Stimulated activated CD8-positive, alpha-beta memory T cell treated with anti-CD3 and anti-CD28 coated beads, Interleukin-4, amount 100 ng/mL, for 24 hours (primary cell): ENCODE data around the gene EPC2.
"Not testable (repeated sequence)": the region's sequence is repeated elsewhere in the genome, so short reads cannot be mapped to it uniquely, and the experiment has no call there.

ENCODE experiments used
- DNase-seq: peaks from one replicate; pipeline ENCODE4 v3.0.0-alpha.2; 2020; ENCODE audit warnings: low read depth

Gene EPC2

DNA sequence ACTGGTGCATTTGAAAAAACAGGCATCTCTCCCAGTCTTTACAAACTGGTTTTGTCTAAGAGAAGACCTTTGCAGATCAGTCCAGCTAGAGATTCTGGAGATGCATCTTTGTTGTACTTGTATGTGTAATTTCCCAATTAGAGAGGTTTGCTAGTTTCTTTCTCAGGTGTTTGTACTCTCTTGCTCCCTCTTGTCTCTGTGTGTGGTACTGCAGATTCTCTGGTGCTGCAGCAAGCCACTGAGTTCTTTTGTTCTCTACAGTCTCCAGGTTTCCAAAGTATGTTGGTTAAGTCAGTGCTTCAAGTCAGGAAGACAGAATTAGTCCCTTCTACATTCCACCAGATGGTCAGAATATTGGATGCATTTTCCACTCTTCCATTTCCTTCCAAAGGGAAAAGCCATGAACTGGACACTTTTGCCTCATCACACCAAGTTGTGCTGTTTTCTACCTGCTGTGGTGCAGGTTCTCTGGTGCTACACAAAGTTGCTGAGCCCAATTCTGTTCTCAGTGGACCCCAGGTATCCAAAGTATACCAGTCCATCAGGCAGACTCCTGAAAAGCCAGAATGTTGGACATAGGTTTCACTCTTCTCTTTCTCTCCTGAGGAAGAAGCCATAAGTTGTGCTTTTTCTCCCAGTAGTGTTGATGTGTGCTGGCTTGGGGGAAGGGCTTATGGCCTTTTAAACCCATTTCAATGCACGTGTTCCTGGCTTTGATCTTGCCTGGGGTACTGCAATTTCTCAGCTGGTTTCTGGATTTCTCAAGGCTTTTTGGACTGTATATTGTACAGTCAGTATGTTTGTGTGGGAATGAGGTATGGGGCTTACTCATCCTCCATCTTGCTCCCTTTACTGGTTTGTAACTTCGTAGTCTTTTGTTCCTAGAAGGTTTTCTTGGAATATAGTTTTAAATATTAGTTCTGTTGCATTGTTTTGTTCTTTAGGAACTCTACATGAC lies 29.8 kb downstream of the EPC2 start:
- peak; percentile 4 for DNase-seq

DNA sequence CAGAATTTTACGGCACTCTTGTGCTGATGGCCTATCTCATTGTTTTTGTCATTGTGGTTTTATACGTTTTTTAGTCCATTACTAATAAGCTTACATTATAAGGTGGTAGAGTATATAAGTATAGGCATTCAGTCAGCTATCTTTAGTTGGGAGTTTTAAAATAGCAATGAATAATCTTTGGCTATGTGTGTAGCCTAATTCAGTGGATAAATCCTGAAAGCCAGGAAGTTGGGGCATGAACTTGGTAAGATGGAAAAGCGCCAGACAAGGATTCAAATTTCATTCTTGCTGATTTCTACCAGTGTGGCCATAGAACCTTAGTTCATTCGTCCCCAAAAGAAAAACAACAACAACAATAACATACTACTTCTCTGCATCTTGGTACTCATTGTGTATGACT lies 31.2 kb downstream of the EPC2 start:
- DNase-seq, result no peak

DNA sequence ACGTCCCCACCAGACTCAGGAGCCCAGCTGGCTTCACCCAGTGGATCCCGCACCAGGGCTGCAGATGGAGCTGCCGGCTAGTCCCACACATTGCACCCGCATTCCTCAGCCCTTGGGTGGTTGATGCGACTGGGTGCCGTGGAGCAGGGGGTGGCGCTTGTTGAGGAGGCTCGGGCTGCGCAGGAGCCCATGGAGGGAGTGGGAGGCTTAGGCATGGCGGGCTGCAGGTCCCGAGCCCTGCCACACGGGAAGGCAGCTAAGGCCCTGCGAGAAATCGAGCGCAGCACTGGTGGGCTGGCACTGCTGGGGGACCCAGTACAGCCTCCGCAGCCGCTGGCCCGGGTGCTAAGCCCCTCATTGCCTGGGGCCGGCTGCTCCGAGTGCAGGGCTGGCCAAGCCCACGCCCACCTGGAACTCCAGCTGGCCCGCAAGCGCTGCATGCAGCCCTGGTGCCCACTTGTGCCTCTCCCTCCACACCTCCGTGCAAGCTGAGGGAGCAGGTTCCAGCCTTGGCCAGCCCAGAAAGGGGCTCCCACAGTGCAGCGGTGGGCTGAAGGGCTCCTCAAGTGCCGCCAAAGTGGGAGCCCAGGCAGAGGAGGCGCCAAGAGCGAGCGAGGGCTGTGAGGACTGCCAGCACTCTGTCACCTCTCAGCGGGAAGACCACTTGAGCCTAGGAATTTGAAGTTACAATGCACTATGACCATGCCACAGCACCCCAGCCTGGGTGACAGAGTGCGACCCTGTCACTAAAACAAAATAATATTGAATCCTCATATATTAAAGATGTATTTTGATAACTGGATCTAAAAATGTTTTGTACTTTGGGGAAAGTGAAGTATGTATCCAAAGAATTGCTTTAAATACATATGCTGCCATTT lies 34.0 kb downstream of the EPC2 start:
- DNase-seq, result not testable (repeated sequence)

DNA sequence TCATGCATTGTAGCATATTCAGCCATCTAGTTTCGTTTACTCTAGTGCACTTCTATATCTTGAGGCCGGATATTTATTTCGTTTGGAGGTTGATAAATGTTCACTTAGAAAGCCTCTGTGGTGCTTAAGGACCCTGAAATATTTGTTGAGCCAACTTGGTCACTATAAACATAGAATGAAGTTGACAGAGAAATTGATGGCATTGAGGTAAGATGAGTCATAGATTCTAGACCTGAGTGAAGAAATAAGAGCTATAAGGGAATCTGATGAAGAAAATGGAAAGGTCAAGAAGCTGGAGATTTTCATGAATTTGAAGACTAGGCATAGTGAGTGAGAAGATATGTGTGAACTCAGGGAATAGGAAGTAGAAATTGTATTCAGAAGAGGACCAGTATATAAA lies 35.9 kb downstream of the EPC2 start:
- no peak for DNase-seq

DNA sequence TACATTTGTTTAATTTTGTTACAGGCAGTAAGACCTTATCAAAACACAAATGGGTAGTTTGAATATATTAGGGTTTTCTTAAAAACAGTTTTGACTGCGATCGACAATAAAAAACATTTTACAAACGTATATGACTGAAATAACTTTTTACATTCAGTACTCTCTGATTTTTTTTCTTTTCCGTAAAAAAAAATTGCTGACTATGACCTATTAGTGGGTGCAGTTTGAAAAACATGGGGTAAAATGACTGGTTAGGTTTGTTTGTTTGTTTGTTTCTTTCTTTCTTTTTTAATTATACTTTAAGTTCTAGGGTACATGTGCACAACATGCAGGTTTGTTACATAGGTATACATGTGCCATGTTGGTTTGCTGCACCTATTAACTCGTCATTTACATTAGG lies 36.9 kb downstream of the EPC2 start:
- DNase-seq, result no peak

DNA sequence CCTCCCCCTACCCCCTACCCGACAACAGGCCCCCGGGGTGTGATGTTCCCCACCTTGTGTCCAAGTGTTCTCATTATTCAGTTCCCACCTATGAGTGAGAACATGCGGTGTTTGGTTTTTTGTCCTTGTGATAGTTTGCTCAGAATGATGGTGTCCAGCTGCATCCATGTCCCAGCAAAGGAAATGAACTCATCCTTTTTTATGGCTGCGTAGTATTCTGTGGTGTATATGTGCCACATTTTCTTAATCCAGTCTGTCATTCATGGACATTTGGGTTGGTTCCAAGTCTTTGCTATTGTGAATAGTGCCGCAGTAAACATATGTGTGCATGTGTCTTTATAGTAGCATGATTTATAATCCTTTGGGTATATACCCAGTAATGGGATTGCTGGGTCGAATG lies 37.3 kb downstream of the EPC2 start:
- DNase-seq, result not testable (repeated sequence)

DNA sequence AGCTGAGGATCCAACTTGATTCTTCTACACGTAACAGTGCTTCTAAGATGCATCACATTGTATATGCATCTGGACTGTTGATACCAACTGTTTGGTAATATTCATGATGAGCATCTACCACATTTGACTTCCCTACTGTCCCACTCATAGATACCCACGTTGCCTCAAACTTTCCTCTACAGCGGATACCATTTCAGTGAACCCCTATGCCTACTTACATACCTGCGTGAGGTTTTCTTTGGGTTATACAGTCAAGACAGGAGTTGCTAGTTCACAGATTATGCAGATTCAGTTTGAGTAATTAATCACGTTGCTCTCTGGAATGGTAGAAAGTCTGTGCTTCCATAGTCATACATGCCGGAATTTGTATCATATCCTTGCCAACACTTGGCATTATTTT lies 40.0 kb downstream of the EPC2 start:
- DNase-seq, result no peak

DNA sequence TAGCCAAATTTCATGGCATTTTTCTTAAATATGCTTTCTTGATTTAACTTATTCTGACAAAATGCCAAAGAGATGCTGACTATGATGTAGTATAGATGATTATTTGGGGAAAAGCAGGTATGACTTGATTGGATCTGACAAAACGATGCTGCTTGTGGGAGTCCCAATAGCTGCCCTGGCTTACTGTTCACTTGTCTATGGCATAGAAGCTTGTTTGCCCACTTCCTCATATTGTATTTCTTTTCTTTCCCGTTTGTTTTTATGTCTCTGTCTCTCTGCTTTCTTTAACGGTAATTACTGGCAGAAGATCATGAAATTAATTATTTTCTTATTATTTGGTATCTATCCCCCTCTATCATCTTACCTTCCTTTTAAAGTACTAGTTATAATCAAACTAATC lies 43.0 kb downstream of the EPC2 start:
- DNase-seq, result no peak

DNA sequence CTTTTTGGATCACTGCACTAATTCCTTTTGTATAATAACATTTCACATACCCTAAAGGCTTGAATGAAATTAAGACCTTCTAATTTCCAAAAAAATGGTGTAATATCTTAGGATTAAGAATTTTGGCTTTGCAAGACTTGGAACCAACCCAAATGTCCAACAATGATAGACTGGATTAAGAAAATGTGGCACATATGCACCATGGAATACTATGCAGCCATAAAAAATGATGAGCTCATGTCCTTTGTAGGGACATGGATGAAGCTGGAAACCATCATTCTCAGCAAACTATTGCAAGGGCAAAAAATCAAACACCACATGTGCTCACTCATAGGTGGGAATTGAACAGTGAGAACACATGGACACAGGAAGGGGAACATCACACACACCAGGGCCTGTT lies 43.5 kb downstream of the EPC2 start:
- DNase-seq, result not testable (repeated sequence)

DNA sequence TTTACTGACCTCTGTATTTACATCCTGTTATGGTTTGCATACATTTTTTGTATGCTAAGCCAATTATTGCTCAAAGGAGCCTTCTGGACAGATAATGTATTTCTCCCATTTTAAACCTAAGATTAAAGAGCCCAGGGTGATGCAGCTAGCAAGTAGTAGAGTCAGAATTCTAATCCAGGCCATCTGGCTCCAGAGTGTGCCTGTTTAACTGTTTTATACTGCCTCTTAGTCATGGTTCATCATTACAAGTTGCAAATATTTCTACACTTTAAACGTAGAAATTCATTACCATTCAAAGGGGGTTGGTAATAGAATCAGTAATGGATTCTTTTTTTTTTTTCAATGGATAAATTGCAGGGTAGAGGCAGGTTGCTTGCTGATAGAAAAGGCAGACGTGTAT lies 52.4 kb downstream of the EPC2 start:
- DNase-seq, result no peak

DNA sequence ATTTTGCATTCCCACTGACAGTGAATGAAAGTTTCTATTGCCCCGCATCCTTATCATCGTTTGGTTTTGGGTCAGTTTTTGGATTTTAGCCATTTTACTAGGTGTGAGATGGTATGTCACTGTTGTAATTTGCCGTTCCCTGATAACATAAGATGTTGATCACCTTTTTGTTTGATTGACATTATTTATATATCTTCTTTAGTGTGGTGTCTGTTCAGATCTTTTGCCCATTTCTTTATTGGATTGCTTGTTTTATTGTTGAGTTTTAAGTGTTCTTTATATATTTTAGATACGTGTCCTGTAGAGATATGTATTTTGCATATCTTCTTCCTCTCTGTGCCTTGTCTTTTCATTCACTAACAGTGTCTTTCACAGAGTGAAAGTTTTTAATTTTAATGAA lies 55.3 kb downstream of the EPC2 start:
- DNase-seq, result no peak

DNA sequence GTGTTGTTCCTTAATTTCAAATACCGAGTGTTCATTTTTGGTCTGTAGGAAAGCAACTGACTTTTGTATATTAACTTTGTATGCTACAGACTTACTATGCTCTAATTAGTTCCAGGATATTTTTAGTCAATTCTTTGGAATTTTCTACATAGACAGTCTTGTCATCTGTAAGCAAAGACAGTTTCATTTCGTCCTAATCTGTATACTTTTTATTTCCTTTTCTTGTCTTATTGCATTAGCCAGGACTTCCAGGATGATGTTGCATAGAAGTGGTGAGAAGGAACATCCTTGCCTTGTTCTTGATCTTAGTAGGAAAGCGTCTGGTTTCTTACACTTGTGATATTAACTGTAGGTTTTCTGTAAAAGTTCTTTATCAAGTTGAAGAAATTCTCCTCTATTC lies 56.5 kb downstream of the EPC2 start:
- DNase-seq, result no peak

DNA sequence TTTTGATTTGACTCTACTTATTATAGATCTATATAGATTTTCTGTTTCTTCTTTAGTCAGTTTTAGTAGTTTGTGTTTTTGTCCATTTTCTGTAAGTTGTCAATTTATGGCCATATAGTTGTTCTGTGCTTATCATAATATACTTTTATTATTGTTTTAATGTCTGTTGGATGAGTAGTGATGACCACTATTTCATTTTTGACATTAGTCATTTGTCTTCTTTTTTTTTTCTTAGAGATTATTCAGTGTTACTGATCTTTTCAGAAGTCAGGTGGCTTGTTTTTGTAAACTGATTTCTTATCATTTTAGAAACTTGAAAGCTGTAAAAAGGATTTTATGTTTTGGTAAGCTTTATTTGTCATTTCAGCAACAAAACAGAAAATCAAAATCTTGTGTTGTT lies 57.3 kb downstream of the EPC2 start:
- no peak for DNase-seq

DNA sequence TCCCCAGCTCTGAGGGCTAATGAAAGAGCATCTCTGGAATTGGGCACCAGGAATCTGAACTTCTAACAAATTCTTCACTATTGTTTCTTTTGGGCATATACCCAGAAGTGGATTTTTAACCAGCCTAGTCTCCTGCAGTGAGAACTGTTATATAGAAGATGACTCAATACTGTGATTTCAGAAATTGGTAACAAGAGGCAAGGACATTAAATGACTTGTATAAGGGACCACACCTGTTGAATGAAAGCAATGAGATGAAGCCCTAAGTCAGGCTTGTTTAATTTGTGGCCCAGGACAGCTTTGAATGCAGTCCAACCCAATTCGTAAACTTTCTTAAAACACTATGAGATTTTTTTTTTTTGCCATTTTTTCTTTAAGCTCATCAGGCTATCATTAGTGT lies 57.9 kb downstream of the EPC2 start:
- DNase-seq, result no peak

DNA sequence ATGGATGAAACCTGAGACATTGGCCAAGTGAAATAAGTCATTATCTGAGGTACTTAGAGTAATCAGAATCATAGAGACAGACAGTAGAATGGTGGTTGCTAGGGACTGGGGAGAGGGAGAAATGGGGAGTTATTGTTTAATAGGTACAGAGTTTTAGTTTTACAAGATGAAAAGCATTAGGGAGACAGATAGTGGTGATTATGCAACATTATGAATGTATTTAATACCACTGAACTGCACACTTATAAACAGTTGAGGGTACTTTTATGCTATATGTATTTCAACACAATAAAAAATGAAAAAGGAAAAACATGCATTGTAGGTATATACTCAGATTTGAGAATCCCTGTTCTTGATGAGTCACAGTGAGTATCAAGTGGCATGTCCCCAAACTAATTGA lies 59.7 kb downstream of the EPC2 start:
- DNase-seq, result no peak

DNA sequence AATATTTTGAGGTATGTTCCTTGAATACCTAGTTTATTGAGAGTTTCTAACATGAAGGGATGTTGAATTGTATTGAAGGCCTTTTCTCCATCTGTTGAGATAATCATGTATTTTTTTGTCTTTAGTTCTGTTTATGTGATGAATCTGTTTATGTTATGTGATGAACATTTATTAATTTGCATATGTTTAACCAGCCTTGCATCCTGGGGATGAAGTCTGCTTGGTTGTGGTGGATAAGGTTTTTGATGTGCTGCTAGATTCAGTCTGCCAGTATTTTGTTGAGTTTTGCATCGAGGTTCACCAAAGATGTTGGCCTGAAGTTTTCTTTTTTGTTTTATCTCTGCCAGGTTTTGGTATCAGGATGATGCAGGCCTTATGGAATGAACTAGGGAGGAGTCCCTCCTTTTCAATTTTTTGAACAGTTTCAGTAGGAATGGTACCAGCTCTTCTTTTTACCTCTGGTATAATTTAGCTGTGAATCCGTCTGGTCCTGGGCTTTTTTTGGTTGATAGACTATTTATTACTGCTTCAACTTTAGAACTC lies 71.9 kb downstream of the EPC2 start:
- DNase-seq, result no peak

DNA sequence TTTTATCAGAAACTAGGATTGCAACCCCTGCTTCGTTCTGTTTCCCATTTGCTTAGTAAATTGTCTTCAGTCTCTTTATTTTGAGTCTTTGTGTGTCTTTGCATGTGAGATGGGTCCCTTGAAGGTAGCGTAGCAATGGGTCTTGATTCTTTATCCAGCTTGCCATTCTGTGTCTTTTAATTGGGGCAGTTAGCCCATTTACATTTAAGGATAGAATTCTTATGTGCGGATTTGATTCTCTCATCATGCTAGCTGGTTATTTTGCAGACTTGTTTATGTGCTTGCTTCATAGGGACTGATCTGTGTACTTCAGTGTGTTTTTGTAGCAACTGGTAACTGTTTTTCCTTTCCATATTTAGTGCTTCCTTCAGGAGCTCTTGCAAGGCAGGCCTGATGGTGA lies 73.5 kb downstream of the EPC2 start:
- no peak for DNase-seq

DNA sequence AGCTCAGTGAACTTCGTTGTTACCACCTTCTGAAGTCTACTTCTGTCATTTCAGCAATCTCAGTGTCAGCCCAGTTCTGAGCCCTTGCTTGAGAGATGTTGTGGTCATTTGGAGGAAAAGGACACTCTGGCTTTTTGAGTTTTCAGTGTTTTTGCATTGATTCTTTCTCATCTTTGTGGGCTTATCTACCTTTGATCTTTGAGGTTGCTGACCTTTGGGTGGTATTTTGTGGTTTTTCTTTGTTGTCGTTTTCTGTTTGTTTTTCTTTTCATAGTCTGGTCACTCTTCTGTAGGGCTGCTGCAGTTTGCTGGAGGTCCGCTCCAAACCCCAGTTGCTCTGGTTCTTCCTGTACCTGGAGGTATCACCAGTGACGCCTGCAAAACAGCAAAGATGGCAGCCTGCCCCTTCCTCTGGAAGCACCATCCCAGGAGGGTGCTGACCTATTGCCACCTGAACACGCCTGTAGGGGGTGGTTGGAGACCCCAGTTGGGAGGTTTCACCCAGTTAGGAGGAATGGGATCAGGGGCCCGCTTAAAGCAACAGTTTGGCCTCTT lies 74.7 kb downstream of the EPC2 start:
- no peak for DNase-seq

DNA sequence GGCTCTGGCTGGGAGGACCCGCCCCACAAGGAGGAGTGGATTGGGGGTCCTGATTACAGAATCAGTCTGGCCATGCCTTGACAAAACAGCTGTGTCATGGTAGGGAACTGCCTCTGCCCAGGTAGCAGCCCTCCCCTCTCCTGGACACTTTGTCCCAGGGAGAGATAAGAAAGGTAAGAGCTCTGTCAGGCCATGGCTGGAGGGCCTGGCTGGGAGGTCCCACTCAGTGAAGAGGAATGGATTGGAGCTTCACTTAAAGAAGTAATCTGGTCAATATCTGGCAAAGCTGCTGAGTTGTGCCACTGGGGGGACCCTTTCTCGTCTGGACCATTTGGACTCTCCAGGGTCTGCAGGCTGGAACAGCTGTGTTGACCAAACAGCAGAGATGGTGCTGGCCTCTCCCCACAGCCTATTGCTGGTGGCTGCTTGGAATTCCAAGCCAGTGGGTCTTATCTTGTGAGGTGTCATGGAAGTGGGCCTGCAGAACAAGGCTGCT lies 75.4 kb downstream of the EPC2 start:
- no peak for DNase-seq

DNA sequence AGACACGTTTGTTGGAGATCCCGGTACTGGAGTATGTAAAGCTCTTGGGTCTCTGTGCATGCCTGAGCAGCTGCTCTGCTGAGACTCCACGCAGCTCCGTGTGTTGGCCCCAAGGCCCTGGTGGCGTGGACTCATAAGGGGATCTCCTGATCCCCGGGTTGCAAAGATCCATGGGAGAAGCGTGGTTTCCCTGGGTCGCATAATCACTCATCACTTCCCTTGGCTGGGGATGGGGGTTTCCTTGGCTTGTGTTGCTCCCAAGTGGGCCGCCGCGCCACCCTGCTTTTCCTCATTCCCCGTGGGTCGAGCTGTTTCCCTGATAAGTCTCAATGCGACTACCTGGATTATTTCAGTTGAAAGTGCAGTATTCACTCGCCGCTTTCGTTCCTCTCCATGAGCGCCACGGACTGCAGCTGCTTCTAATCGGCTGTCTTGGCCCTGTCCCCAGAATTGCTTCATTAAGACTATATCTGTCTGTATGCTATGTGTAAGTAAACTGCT lies 76.0 kb downstream of the EPC2 start:
- DNase-seq, result no peak

DNA sequence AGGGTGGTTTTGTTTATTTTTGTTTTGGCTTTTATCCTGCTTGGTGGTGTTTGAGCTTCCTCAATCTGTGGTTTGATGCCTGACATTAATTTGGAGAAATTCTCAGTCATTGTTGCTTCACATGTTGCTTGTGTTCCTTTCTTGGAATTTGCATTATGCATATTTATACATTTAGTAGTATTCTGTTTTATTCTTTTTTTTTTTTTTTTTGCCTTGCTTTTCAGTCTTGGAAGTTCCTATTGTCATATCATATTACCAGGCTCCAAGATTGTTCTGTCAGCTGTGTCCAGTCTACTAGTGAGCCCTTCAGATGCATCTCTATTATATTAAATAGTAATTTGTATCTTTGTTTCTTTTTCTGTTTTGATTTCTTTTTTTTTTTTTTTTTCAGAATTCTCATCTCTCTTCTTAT lies 77.0 kb downstream of the EPC2 start:
- no peak for DNase-seq
